WERI-Rb-1 (cell line): Measurements from ENCODE around the gene INO80D.
"Not testable (repeated sequence)": the region's sequence is repeated elsewhere in the genome, so short reads cannot be mapped to it uniquely, and the experiment has no call there.

Experiments used
- DNase-seq: peaks from one replicate; pipeline ENCODE4 v3.0.0-alpha.2; 2020
- H3K27ac ChIP-seq: fragments of 250-450 bp; sonication (Bioruptor Pico); 2 replicates; pipeline ENCODE4 v1.5.1; 2020; ENCODE audit warnings: mild to moderate bottlenecking, moderate library complexity
- H3K27me3 ChIP-seq: fragments of 250-450 bp; sonication (Bioruptor Pico); 2 replicates; pipeline ENCODE4 v1.5.1; 2021; ENCODE audit warnings: mild to moderate bottlenecking, low read depth, moderate library complexity; ENCODE audit not compliant: insufficient read depth, severe bottlenecking
- H3K36me3 ChIP-seq: fragments of 250-450 bp; sonication (Bioruptor Pico); 2 replicates; pipeline ENCODE4 v1.5.1; 2020; ENCODE audit warnings: mild to moderate bottlenecking, moderate library complexity
- H3K4me3 ChIP-seq: 2 replicates; pipeline ENCODE4 v1.5.1; 2011; ENCODE audit warnings: low read depth, mild to moderate bottlenecking, control low read depth, low read length
- H3K9me3 ChIP-seq: fragments of 250-450 bp; sonication (Bioruptor Pico); 2 replicates; pipeline ENCODE4 v1.5.1; 2021; ENCODE audit warnings: mild to moderate bottlenecking, moderate library complexity; ENCODE audit not compliant: severe bottlenecking
- CTCF ChIP-seq: IDR thresholded peaks from 2 replicates; pipeline ENCODE4 v1.5.1; 2011; ENCODE audit warnings: low read depth, mild to moderate bottlenecking, control low read depth, inconsistent platforms, low read length

INO80D gene

GRCh38 chr2:206031950-206032567, 53.9 kb downstream of the INO80D start:
- TF ChIP-seq CTCF, result no peak
- DNase-seq, result no peak

GRCh38 chr2:206031162-206031784, 54.7 kb downstream of the INO80D start:
- Histone ChIP-seq H3K27ac (no peak overlapping the region), H3K4me3 (no peak overlapping the region), H3K9me3 (peaks cover 8% of the 10 kb centered on the region), H3K27me3 (no peaks in the 10 kb centered on the region), H3K36me3 (peaks cover 13% of the 10 kb centered on the region)
- no peak for DNase-seq
- TF ChIP-seq CTCF, result no peak

More at GRCh38 chr2:206031950-206032567, 53.9 kb downstream of the INO80D start:
- Histone ChIP-seq H3K9me3 (peaks cover 8% of the 10 kb centered on the region), H3K36me3 (peaks cover 14% of the 10 kb centered on the region), H3K27me3 (no peaks in the 10 kb centered on the region), H3K4me3 (no peak overlapping the region), H3K27ac (no peak overlapping the region)

GRCh38 chr2:206028101-206028500, 57.9 kb downstream of the INO80D start:
- Histone ChIP-seq H3K9me3 (peaks cover 6% of the 10 kb centered on the region), H3K27ac (no peak overlapping the region), H3K27me3 (no peaks in the 10 kb centered on the region), H3K4me3 (no peak overlapping the region), H3K36me3 (peaks cover 13% of the 10 kb centered on the region)
- no peak for DNase-seq
- TF ChIP-seq CTCF, result no peak

- H3K36me3 ChIP-seq, result peaks cover 22% of the 10 kb centered on the region
- no peak for DNase-seq
- H3K9me3 ChIP-seq, result no peaks in the 10 kb centered on the region
- no peak overlapping the region for H3K4me3 ChIP-seq
- no peak overlapping the region for H3K27ac ChIP-seq
- no peak for TF ChIP-seq CTCF
- H3K27me3 ChIP-seq, result no peaks in the 10 kb centered on the region
Observed at GRCh38 chr2:206023183-206023582, 62.8 kb downstream of the INO80D start.

- H3K36me3 ChIP-seq, result peaks cover 32% of the 10 kb centered on the region
- no peaks in the 10 kb centered on the region for H3K9me3 ChIP-seq
- H3K27ac ChIP-seq, result no peak overlapping the region
- H3K4me3 ChIP-seq, result no peak overlapping the region
- TF ChIP-seq CTCF, result no peak
- no peak for DNase-seq
- H3K27me3 ChIP-seq, result no peaks in the 10 kb centered on the region
Observed at GRCh38 chr2:206020171-206020570, 65.8 kb downstream of the INO80D start.

GRCh38 chr2:206015746-206016145, 70.2 kb downstream of the INO80D start:
- H3K36me3 ChIP-seq, result peaks cover 33% of the 10 kb centered on the region
- H3K9me3 ChIP-seq, H3K27me3 ChIP-seq, DNase-seq, H3K27ac ChIP-seq, H3K4me3 ChIP-seq: not testable (repeated sequence)
